GM23248 (cell line): ENCODE results near the gene RELN.

Experiments
- EZH2 ChIP-seq: fragments of 200-600 bp; sonication (generic); IDR thresholded peaks from 2 replicates; pipeline ENCODE4 v1.6.1; 2018; ENCODE audit warnings: antibody characterized with exemption, mild to moderate bottlenecking; ENCODE audit not compliant: insufficient read depth, poor library complexity, severe bottlenecking
- EZH2phosphoT487 ChIP-seq: fragments of 200-600 bp; sonication (generic); IDR thresholded peaks from 2 replicates; pipeline ENCODE4 v1.6.1; 2018; ENCODE audit warnings: antibody characterized with exemption, moderate library complexity, mild to moderate bottlenecking, low read depth; ENCODE audit not compliant: insufficient read depth

DNA sequence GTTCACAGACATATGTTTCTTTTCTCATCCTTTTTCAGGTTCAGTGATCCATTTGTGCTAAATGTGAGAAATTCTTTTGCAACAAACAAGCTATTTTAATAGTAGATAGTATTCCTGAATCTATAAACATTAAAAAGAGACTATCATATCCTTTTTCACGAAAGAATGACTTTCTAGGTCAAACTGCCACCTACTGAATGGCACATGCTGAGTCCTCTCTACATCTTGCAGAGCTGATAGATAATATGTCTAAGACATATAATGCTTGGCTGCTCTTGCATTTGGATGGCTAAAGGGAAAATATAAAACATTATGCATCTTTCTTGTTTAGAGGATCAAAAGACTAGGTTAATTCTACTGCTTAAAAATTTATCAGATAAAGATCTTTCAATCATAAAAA lies 429.3 kb downstream of the RELN start:
- TF ChIP-seq EZH2 (no peak), EZH2phosphoT487 (no peak)
